Stimulated activated CD4-positive, alpha-beta T cell treated with anti-CD3 and anti-CD28 coated beads, Interleukin-1b, Interleukin-23, amount 100 ng/mL, for 4 hours (primary cell): ENCODE data around the gene CLDN17.

Source experiments
- DNase-seq, 2 donors: peaks; one replicate each; pipeline ENCODE4 v3.0.0-alpha.2; 2020; ENCODE audit warnings: low read depth in 2 of 2

Gene CLDN17

DNA sequence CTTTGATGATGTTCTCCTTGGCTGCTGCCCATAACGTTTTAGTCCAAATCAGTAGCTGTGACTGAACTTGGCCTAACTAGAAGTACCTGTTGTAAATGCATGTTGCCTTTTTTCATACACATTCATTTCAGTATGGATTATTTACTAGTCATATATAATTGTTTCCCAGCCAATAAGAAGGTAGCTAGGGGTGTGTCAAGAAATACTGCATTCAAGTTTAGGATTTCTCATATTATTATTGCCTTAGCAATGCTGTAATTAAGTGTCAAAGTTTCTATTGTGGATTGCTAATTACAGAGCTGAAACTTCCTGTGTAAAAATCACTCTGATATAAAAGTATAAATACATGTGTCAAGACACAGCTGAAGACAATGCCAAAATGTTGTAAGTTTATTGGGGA is at the start of gene CLDN17:
Gene CLDN17, minus strand, starts transcription at position 101 of the 400 bp plus-strand sequence. CDS start 188 bp downstream, outside the sequence.
- no peak for DNase-seq

GRCh38 chr21:30216041-30216723 is 49.6 kb upstream of the CLDN17 start, which contains the start of gene CLDN8:
CLDN8 (minus strand) TSS chr21:30216097; CDS start chr21:30215925, 172 bp downstream.
- DNase-seq = no peak

DNA sequence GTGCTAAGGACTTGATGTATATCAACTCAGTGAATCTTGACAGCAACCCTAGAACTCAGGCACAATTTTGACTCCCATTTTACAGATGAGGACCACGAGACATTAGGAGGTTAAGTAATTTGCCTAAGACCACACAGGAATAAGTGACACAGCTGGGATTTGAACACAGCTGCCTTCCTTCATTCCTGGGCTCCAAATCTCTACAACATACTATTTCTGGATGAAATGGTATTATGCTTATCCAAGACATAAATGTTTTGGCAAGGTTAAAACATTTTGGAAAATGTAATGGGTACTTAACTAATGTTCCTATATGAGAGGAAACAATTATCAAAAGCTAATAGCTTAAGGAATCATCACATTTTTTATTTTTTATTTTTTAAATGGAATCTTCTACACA is 44.5 kb upstream of the CLDN17 start:
- no peak for DNase-seq

DNA sequence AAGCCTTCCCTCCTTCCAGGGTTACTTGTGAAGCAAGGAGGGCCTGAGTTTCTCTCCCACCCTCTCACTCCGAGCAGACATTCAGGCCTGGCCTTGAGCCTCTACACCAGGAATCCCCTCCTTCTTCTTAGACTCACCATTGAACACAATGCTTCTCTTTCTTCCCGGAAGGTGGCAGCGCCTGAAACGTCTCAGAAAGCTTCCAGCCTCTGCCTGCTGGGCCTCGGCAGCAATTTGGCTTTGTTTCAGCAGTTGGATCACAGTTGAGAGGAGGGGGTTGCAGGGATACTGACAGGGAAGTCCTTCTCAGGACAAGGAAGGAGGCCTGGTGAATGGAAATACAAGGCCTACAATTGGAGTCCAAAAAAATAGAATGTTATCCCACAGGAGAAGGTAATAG is 43.0 kb upstream of the CLDN17 start:
- DNase-seq = no peak

- DNase-seq = no peak
Observed at GRCh38 chr21:30207252-30207579, 40.6 kb upstream of the CLDN17 start.

DNA sequence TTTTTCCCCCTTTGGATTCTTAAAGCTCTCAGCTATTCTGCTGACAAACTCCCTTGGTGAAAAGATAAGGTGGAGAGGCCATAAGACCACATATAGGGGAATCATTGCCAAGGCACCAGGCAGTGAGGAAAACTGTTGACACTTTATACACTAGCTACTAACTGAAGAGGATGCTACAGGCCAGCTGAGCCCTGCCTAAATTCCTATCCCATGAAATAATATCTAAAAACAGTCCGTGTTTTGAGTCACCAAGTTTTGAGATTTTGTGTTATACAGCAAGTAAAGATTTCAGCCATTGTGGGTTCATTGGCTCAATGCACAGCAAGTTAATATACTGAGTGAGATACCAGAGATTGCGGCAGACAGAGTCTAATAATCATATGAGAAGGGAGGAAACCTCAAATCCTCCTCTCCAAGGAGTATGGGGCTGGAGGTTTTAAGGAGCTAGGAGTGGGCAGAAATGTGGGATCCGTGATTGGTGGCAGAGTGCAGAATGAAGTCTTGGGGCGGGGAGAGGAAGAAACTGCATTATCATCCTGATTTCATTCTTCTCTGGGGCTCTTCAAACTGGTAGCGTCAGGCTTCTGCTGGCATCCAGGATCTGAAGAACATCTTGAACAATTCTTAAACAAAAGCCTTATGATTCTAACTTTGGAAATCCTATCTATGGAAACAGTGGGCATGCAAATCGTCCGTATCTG is 40.1 kb upstream of the CLDN17 start:
- DNase-seq = no peak

GRCh38 chr21:30200000-30200399 is 33.4 kb upstream of the CLDN17 start:
- no peak for DNase-seq

- DNase-seq = no peak
Observed at GRCh38 chr21:30194701-30195299, 28.2 kb upstream of the CLDN17 start.

DNA sequence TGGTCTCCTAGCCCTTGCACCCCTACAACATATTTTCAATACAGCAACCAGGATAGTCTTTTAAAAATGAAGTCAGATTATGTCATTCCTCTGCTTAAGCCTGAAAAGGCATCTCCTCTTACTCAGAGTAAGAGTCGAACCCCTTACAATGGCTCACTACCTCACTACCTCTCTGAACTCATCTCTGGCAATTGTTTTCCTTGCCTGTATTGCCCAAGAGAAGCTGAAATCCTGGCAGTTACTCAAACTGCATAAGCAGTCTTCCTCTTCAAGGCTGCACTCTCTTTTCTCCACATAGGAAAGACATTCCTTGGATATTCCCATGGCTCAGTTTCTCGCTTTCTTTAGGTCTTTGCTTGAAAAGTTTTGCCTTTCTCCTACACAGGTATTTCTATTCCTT is 26.6 kb upstream of the CLDN17 start:
- DNase-seq = no peak

- no peak for DNase-seq
Observed at GRCh38 chr21:30190554-30190953, 23.9 kb upstream of the CLDN17 start.

- DNase-seq = no peak
Observed at GRCh38 chr21:30189773-30190172, 23.2 kb upstream of the CLDN17 start.

- no peak for DNase-seq
Observed at GRCh38 chr21:30186242-30186641, 19.6 kb upstream of the CLDN17 start.

DNA sequence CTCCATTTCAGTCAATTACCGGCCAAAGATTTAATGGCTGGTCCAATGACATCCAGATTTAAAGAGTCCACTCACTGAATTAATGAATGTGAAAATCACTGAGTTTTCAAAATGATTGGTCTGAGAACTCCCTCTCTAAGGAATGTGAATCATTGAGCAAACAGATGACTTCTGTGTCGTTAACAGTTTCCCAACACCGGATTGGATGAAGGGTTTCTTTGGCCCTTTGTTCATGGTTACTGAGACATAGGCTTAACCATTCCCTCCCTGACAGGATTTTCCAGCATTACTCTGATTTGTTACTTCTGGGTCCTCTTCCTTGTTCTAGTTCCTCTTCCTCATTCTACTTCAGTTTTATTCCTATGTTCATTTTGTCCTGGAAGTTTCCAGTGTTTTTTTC is 1.5 kb upstream of the CLDN17 start:
- no peak for DNase-seq

- DNase-seq = no peak
Observed at GRCh38 chr21:30166171-30166570, 434 bp downstream of the CLDN17 start.

- DNase-seq = no peak
Observed at GRCh38 chr21:30164796-30165195, 1.8 kb downstream of the CLDN17 start.

- no peak for DNase-seq
Observed at GRCh38 chr21:30153697-30154340, 12.8 kb downstream of the CLDN17 start.

DNA sequence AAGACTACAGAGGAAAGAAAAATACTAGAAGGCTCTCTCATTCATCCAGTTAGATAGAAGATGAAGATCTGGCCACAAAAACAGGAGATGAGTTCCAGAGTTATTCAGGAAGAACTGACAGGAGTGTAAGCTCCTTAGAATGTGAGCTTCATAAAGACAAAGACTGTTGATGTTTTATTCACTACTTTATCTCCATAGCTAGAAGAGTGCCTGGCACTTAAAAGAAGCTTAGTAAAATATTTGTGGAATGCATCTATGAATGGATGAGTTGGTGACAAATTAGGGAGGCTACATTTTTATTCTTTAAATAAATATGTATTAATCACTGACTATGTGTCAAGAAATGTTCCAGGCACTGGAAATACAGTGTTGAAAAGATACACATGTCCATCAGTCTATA is 13.8 kb downstream of the CLDN17 start:
- no peak for DNase-seq

GRCh38 chr21:30148906-30149305 is 17.7 kb downstream of the CLDN17 start:
- DNase-seq = no peak

- no peak for DNase-seq
Observed at GRCh38 chr21:30146558-30147282, 19.9 kb downstream of the CLDN17 start.

GRCh38 chr21:30138483-30138882 is 28.1 kb downstream of the CLDN17 start:
- DNase-seq = no peak

- no peak for DNase-seq
Observed at GRCh38 chr21:30129246-30129645, 37.4 kb downstream of the CLDN17 start.

GRCh38 chr21:30126576-30126975 is 40.0 kb downstream of the CLDN17 start:
- DNase-seq = no peak
